A204.1 (cell line): ENCODE results near the gene PEX7.
"Not testable (repeated sequence)": the region's sequence is repeated elsewhere in the genome, so short reads cannot be mapped to it uniquely, and the experiment has no call there.

Experiments
- FAIRE-seq: peaks from 2 replicates; lab custom pipeline; 2012; peaks lifted over from hg19 to GRCh38; lab: Jason Lieb, UNC

Gene PEX7

DNA sequence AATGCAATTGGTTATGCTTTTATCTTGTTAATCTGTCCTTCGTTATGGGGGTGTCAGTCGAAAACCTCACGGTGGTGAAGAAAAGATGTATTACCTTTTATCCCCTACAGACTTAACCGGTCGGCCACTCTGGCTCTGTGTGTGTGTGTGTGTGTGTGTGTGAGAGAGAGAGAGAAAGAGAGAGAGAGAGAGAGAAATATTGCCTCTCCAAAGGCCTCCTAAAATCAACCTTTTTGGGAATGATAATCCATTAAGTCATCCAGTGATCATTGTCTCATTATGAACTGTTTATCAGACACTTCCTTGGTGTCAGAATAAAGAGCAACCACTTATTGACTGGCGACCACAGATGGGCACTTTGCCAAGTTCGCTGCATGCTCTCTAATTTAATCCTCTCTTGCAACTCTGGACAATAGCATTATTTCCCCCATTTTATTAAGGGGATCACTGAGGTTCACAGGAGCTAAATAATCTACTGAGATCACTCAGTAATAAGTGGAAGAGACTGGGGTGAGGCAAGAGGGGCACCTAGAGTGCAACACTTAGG is 130.4 kb downstream of the PEX7 start:
- no peak for FAIRE-seq

DNA sequence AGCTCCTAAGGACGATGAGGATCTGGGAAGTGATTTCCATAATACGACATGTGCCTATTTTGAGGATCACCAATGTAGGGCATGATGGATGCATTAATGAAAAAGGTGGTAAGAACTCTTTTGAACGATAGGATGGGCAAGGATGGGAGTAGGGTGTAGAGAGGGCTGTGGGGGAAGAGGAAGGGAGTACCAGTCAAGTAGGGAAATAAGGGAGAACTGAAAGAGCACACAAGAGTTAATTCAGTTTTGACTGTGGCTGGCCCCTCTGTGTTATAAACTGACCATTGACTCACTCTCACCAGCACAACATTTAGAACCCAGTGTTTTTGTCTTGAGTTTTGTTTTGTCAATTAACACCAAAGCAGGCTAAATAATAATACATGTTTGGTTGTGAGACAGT is 132.7 kb downstream of the PEX7 start:
- no peak for FAIRE-seq

DNA sequence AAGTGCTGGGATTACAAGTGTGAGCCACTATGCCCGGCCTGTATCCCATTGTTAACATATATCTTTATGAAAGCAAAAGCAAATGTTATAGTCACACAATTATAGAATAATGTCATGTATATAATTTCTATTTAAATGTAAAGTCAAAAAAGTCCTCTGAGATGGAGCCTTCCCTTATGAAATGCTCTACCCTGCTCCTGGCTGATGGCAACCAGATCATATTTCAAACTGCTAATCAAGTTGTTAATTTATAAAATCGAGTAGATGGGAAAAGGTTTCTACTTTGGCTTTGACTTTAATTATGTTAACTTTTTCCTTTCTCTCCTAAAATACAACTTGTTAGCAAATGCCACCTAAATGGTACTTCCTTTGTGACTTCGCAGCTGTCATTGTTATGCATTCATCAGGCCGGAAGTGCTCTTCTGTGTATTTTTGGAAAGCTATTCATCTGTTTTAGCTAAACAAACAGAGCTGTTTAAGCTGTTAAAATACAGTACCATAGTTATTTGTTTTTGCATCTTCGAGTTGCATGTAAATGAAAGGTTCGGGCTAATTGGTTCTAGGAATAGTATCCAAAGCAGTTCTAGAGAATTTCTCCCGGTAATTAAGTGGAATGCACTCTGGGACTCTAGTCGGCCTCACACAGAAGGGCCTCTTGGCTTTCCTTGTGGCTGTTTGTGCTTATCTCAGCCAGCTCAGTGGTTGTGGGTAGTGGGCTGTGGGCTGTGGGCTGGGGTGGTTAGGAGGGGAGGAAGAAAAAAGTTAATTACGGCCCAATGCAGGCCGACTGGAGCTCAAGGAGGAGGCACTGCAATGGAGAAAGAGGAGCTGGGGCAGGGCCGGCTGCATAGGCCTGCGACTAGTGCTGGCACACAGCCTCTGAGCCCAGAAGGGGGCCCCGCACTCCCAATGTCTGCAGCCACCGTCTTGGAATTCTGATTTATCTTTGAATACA is 134.5 kb downstream of the PEX7 start:
- no peak for FAIRE-seq

DNA sequence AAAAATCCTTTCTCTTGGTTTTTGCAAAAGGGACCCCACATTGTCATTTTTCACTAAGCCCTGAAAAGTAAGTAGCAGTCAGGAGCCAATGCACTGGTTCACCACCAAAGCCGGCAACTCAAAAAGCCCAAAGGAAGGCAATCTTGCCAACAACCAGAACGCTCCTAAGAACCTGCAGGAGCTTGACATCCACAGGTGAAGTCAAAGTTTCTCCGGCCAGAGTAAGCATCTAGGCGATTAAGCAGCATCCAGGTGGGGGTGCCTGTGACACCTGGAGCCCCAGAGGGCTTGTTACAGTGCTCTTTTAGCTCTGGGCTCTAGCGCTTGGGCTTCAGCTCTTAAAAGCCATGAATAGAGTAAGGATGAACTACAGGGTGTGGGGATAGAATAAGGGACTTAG is 135.8 kb downstream of the PEX7 start:
- no peak for FAIRE-seq

DNA sequence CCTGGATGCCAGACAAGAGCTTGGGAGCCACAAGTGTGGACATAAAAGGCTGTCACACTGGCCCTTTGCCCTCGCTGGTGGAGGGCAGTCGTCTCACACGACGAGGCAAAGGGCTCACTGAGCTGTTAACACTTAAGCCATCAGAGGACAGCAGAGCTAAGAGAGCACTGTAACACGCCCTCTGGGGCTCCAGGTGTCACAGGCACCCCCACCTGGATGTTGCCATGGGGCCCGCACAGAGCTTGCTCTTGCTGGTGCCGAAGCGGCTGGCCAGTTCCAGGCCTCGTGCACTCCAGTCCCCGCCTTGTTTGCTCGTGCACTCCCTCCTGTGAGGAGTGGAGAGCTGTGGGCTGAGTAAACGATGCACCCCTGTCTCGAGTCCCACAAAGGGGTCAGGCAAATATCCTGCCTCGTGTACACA is 137.1 kb downstream of the PEX7 start:
- FAIRE-seq: no peak

DNA sequence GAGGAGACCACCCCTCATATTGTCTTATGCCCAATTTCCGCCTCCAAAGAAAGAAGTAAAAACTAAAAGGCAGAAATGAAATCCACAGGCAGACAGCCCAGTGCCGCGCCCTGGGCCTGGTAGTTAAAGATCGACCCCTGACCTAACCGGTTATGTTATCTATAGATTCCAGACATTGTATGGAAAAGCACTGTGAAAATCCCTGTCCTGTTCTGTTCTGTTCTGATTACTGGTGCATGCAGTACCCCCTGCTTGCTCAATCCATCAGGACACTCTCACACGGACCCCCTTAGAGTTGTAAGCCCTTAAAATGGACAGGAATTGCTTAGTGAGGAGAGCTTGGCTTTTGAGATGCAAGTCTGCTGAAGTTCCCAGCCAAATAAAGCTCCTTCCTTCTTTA is 137.5 kb downstream of the PEX7 start:
- not testable (repeated sequence) for FAIRE-seq

DNA sequence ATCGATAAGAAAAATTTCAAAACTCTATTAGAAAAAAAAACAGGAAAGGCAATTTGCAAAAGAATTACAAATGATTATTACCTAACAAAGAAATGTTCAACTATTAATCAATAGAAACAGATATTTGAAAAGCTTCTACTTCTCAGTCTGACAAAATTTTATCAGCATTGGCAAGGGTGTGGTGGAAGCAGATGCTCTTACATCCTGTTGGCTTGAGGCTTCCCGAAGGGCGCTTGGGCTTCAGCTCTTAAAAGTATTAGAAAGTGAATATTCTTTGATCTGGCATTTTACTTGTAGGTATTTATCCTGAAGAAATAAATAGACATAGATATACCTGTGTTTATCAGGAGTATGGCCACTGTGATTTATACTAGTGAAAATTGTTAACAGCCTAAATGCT is 138.4 kb downstream of the PEX7 start:
- no peak for FAIRE-seq

DNA sequence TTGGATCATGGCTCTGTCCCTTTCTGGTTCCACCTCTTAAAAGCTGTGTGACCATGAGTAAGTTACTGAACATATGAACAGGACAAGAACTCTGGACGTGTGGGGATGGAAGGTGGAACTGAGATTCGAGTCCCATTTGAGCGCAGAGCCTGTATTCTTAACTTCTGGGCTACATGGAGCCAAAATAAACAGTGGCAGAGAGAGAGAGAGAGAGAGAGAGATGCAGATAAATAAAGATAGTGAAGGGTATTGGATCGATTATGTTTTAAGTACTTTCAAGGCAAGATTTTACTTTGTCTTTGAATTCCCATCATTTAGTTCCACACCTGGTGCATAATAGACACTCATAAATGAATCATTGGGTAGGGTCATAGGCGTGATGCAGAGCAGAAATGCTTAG is 139.5 kb downstream of the PEX7 start:
- no peak for FAIRE-seq

DNA sequence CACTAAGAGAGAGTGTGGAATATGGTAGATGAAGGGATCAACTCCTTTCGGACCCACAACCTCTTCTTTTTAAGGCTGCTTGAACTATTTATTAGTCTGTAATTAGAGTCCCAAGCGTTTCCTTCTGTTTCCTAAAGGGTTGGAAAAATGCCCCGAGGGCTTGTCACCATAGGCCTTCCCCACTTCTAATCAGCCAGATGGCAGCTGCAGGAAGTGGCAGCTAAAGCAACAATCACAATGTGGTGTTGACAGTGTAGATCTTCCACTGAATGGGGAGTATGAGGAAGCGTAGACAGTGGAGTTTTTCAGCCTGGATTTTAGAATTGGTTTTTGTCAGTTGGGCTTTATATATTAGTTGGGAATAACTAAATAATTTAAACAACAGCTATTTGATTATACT is 140.3 kb downstream of the PEX7 start:
- FAIRE-seq: no peak

DNA sequence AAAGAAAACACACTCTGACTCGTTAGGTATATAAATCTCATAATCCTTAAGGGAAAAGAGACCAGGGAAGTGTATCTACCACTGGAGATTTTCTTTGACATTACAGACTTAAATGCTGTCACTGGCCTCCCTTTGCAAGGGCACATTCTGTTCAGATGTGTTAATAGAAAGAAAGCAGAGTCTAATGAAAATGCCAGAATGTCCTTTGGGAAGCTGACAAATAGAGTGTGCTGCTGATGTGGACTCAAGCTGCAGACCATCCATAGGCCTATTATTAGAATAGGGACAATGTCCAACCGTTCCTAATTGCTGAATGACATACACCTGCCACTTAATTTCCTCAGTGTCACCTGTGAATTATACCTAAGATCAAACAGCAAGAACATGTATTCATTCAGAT is 140.9 kb downstream of the PEX7 start:
- no peak for FAIRE-seq
